Neuronal stem cell (in vitro differentiated cells): Measurements from ENCODE around the gene GABRG3.

Experiments used
- DNase-seq: peaks from one replicate; pipeline ENCODE4 v3.0.0-alpha.2; 2013; ENCODE audit warnings: low spot score
- H2AFZ ChIP-seq: one replicate; pipeline ENCODE4 v1.6.1; 2013; ENCODE audit warnings: mild to moderate bottlenecking, low read length, inconsistent platforms
- H2AK5ac ChIP-seq: 2 replicates; pipeline ENCODE4 v1.6.1; 2013; ENCODE audit warnings: low read depth, mild to moderate bottlenecking, inconsistent platforms, low read length, moderate library complexity, mixed read lengths
- H2BK120ac ChIP-seq: 2 replicates; pipeline ENCODE4 v1.6.1; 2013; ENCODE audit warnings: low read depth, mild to moderate bottlenecking, inconsistent platforms, low read length, moderate library complexity, mixed read lengths
- H2BK12ac ChIP-seq: one replicate; pipeline ENCODE4 v1.6.1; 2013; ENCODE audit warnings: low read length, inconsistent platforms
- H2BK15ac ChIP-seq: 2 replicates; pipeline ENCODE4 v1.6.1; 2013; ENCODE audit warnings: mild to moderate bottlenecking, low read length, inconsistent platforms, mixed read lengths
- H2BK5ac ChIP-seq: one replicate; pipeline ENCODE4 v1.6.1; 2013; ENCODE audit warnings: inconsistent platforms, mild to moderate bottlenecking, low read length, moderate library complexity
- H3K14ac ChIP-seq: one replicate; pipeline ENCODE4 v1.6.1; 2013; ENCODE audit warnings: low read length, inconsistent platforms
- H3K18ac ChIP-seq: 2 replicates; pipeline ENCODE4 v1.6.1; 2013; ENCODE audit warnings: low read length, inconsistent platforms
- H3K23ac ChIP-seq: 2 replicates; pipeline ENCODE4 v1.6.1; 2013; ENCODE audit warnings: low read depth, mild to moderate bottlenecking, mixed read lengths, low read length, inconsistent platforms; ENCODE audit not compliant: poor library complexity
- H3K27ac ChIP-seq: replicated peaks from 3 replicates; pipeline ENCODE4 v1.5.1; 2013; ENCODE audit warnings: low read length, inconsistent platforms
- H3K27me3 ChIP-seq, 3 experiments: 2 replicates each; pipeline ENCODE4 v1.6.1; 2013; ENCODE audit warnings: low read length in 3 of 3, mild to moderate bottlenecking in 2 of 3, inconsistent platforms in 1 of 3, low read depth in 1 of 3, mixed read lengths in 1 of 3, moderate library complexity in 1 of 3; ENCODE audit not compliant: control insufficient read depth in 3 of 3, insufficient read depth in 3 of 3
- H3K36me3 ChIP-seq, 2 donors: replicated peaks in 1 of 2; 2 replicates each; pipeline ENCODE4 v1.6.1; 2013; ENCODE audit warnings: low read length in 2 of 2; ENCODE audit not compliant: control insufficient read depth in 2 of 2, insufficient read depth in 2 of 2
- H3K4ac ChIP-seq: 2 replicates; pipeline ENCODE4 v1.6.1; 2013; ENCODE audit warnings: inconsistent platforms, mild to moderate bottlenecking, low read length, moderate library complexity
- H3K4me1 ChIP-seq, 2 donors: 1 replicate in 1 of 2; 2 replicates in 1 of 2; pipeline ENCODE4 v1.6.1; 2013; ENCODE audit warnings: low read length in 2 of 2, low read depth in 1 of 2; ENCODE audit not compliant: control insufficient read depth in 2 of 2, insufficient read depth in 1 of 2
- H3K4me2 ChIP-seq: one replicate; pipeline ENCODE4 v1.6.1; 2013; ENCODE audit warnings: mild to moderate bottlenecking, low read length, inconsistent platforms; ENCODE audit not compliant: insufficient read depth, poor library complexity, severe bottlenecking
- H3K4me3 ChIP-seq, 2 donors: 2 replicates each; pipeline ENCODE4 v1.5.1; 2013; ENCODE audit warnings: low read length in 2 of 2, mild to moderate bottlenecking in 2 of 2, inconsistent platforms in 1 of 2, moderate library complexity in 1 of 2
- H3K79me1 ChIP-seq: one replicate; pipeline ENCODE4 v1.6.1; 2013; ENCODE audit warnings: low read depth, mild to moderate bottlenecking, inconsistent platforms, low read length, moderate library complexity
- H3K9ac ChIP-seq: one replicate; pipeline ENCODE4 v1.6.1; 2013; ENCODE audit warnings: mild to moderate bottlenecking, low read depth, low read length, inconsistent platforms; ENCODE audit not compliant: poor library complexity
- H3K9me3 ChIP-seq, 2 donors: replicated peaks in 1 of 2; 2 replicates each; pipeline versions ENCODE3 to v1.6.1; 2013; ENCODE audit warnings: low read length in 2 of 2, mild to moderate bottlenecking in 2 of 2, inconsistent platforms in 1 of 2, low read depth in 1 of 2, mixed read lengths in 1 of 2, moderate library complexity in 1 of 2; ENCODE audit not compliant: control insufficient read depth in 2 of 2, insufficient read depth in 1 of 2
- H4K8ac ChIP-seq: one replicate; pipeline ENCODE4 v1.6.1; 2013; ENCODE audit warnings: low read depth, mild to moderate bottlenecking, inconsistent platforms, low read length, moderate library complexity
- H4K91ac ChIP-seq: one replicate; pipeline ENCODE4 v1.6.1; 2013; ENCODE audit warnings: low read length, low read depth, mild to moderate bottlenecking, inconsistent platforms; ENCODE audit not compliant: poor library complexity
- WGBS, 2 donors: extraction: QIAGEN DNeasy Blood & Tissue Kit; methylation state at CpG; one replicate each; pipeline ENCODE4 v1.1.7; 2013; ENCODE audit warnings: missing lambda C conversion rate in 2 of 2, mixed read lengths in 1 of 2; ENCODE audit not compliant: insufficient read length in 2 of 2, insufficient replicate concordance in 1 of 2; ENCODE audit errors: extremely low coverage in 2 of 2; 5-methylcytosine and 5-hydroxymethylcytosine counted together

Gene GABRG3

DNA sequence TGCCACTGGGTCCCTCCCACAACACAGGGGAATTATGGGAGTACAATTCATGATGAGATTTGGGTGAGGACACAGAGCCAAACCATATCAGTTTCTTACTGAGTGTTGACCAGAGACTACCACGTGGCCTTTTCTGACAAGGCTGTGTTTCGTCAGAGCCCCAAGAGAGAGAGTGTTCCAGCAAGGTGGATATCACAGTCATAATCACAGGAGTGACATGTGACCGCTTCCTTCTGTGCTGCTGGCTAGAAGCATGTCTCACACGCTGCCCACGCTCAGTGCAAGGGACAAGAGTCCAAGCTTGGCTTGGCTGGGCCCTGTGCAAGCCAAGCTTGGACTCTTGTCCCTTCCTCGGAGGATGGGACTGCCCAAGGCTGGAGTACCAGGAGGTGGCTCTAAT, 103.2 kb downstream of the GABRG3 start:
- Histone ChIP-seq H3K4me2 (no peak overlapping the region), H3K4me3 (no peak overlapping the region), H3K18ac (no peak overlapping the region), H2BK12ac (no peak overlapping the region), H3K27ac (no peak overlapping the region), H2BK5ac (no peak overlapping the region), H3K4ac (no peak overlapping the region), H2BK120ac (no peak overlapping the region), H4K91ac (no peak overlapping the region), H3K14ac (no peak overlapping the region), H3K36me3 (no peaks in the 10 kb centered on the region), H2AFZ (no peak overlapping the region), H3K4me1 (peaks cover 4 to 13% of the 10 kb centered on the region in 2 donors), H4K8ac (no peak overlapping the region), H2AK5ac (no peak overlapping the region), H3K23ac (no peak overlapping the region), H3K27me3 (no peaks in the 10 kb centered on the region), H2BK15ac (no peak overlapping the region), H3K9ac (no peak overlapping the region), H3K79me1 (no peaks in the 10 kb centered on the region), H3K9me3 (no peaks in the 10 kb centered on the region)
- WGBS, 2 donors: no CpG with 5 or more reads among the region's 6 CpGs
- DNase-seq: no peak

DNA sequence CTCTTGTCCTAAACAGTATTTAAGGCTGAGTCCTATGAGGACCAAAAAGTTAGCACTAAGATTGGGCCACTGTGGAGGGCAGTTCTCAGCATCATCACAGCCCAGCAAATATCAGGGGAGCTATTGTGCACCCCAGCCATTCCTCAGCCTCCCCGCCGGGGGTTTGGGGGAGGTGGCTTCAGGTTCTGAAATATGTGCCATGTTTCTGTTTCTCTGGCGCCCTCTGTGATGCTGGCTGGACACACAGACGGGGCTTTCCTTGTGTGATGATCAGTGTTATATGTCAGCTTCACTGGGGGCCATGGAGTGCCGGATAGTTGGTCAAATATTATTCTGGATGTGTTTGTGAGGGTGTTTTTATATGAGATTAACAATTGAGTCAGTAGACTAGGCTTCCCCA, 106.8 kb downstream of the GABRG3 start:
- Histone ChIP-seq H3K36me3 (no peaks in the 10 kb centered on the region), H3K27ac (no peak overlapping the region), H3K27me3 (no peaks in the 10 kb centered on the region)

DNA sequence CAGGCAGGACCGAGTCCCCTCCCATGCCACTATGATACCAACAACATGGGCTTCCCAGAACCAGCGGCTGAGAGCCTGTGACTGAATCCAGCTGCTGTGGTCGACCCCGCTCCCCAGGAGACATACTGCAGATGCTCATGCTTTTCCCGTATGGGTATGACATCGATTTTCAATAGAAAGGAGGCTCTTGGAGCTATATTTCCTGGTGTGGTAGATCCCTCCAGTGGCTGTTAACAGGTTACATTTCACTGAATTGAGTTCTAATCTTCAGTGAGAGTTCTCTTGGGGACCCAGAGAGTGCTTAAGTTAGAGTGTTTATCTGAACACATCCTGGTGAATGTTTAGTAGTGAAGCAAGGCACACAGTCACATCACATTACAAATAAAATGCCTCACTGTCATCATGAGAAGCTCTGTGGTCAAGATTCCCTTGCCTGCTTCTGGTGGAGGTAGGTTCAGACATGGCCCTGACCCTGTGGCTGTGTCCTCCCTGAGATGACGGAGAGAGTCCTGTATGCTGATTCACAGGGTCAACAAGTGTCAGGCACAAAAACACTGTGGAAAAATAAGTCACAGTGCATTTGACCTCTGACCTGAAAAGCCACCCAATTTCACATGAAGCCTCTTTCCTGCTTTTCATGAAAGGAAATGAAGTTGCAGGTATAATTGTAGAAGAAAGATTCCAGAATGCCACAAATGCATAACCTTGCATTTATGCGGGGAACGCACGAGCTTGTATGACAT, 110.9 kb downstream of the GABRG3 start:
- no peak for DNase-seq
- Histone ChIP-seq H2BK15ac (no peak overlapping the region), H2AFZ (no peak overlapping the region), H3K27me3 (no peaks in the 10 kb centered on the region), H3K27ac (no peak overlapping the region), H3K23ac (no peak overlapping the region), H4K91ac (no peak overlapping the region), H3K4me3 (no peak overlapping the region), H3K14ac (no peak overlapping the region), H2BK120ac (no peak overlapping the region), H2BK5ac (no peak overlapping the region), H3K4me1 (peaks cover 0 to 10% of the 10 kb centered on the region in 2 donors), H3K36me3 (no peaks in the 10 kb centered on the region), H2AK5ac (no peak overlapping the region), H3K9ac (no peak overlapping the region), H3K18ac (no peak overlapping the region), H2BK12ac (no peak overlapping the region), H4K8ac (no peak overlapping the region), H3K79me1 (no peaks in the 10 kb centered on the region), H3K4me2 (no peak overlapping the region), H3K4ac (no peak overlapping the region), H3K9me3 (no peaks in the 10 kb centered on the region)
- no CpG with 5 or more reads among the region's 10 CpGs for WGBS, 2 donors

More for the DNA sequence above, 106.8 kb downstream of the GABRG3 start:
- no peak overlapping the region for H3K23ac ChIP-seq
- no peak overlapping the region for H3K9ac ChIP-seq
- DNase-seq: no peak
- no peak overlapping the region for H3K4ac ChIP-seq
- no peak overlapping the region for H2AFZ ChIP-seq
- H4K8ac ChIP-seq: no peak overlapping the region
- H3K4me3 ChIP-seq: no peak overlapping the region
- H2AK5ac ChIP-seq: no peak overlapping the region
- H2BK5ac ChIP-seq: no peak overlapping the region
- H3K9me3 ChIP-seq: no peaks in the 10 kb centered on the region
- no peak overlapping the region for H2BK15ac ChIP-seq
- no peak overlapping the region for H2BK120ac ChIP-seq
- H2BK12ac ChIP-seq: no peak overlapping the region
- H3K18ac ChIP-seq: no peak overlapping the region
- no CpG with 5 or more reads among the region's 5 CpGs for WGBS, 2 donors
- H3K4me2 ChIP-seq: no peak overlapping the region
- H3K14ac ChIP-seq: no peak overlapping the region
- H3K79me1 ChIP-seq: no peaks in the 10 kb centered on the region
- H4K91ac ChIP-seq: no peak overlapping the region
- H3K4me1 ChIP-seq: peaks cover 0 to 4% of the 10 kb centered on the region in 2 donors

DNA sequence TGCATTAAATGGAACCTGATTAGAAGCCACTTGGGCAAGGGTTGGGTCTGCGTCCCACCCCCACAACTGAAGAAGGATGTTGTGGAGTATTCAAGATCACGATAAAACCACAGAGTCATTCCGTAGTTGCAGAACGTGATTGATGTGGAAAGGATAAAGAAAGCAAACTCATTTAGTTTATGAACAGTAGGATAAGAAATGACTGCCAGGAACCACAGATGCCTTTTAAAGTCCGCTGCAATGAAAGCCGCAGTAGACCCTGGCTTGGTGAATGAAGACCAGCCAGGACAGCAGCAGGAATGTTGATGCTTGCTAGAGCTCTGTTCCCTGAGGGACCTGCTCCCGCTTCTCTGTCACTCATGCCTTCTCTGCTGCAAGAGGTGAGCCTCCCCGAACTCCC, 111.5 kb downstream of the GABRG3 start:
- no peak overlapping the region for H3K27ac ChIP-seq
- no peak overlapping the region for H2AFZ ChIP-seq
- no peaks in the 10 kb centered on the region for H3K9me3 ChIP-seq
- H2AK5ac ChIP-seq: no peak overlapping the region
- H3K4me1 ChIP-seq: peaks cover 0 to 10% of the 10 kb centered on the region in 2 donors
- H3K18ac ChIP-seq: no peak overlapping the region
- no CpG with 5 or more reads among the region's 8 CpGs for WGBS, 2 donors
- no peak overlapping the region for H2BK12ac ChIP-seq
- H3K14ac ChIP-seq: no peak overlapping the region
- no peak overlapping the region for H3K4me3 ChIP-seq
- H3K4ac ChIP-seq: no peak overlapping the region
- no peak overlapping the region for H2BK15ac ChIP-seq
- no peak overlapping the region for H3K23ac ChIP-seq
- H4K8ac ChIP-seq: no peak overlapping the region
- H3K4me2 ChIP-seq: no peak overlapping the region
- no peak overlapping the region for H2BK5ac ChIP-seq
- no peak overlapping the region for H2BK120ac ChIP-seq
- H3K36me3 ChIP-seq: peaks cover 0 to 2% of the 10 kb centered on the region in 2 donors
- H3K27me3 ChIP-seq: peaks cover 0 to under 1% (median 0%) of the 10 kb centered on the region in 3 experiments
- DNase-seq: no peak
- H4K91ac ChIP-seq: no peak overlapping the region
- H3K9ac ChIP-seq: no peak overlapping the region
- no peaks in the 10 kb centered on the region for H3K79me1 ChIP-seq
